ENCODE measurements around the gene ZNF593. TPM values are rescaled to one million over a fixed set of nuclear protein-coding genes. Genes with fewer than 3 reads are reported as not detected.
A peak's percentile ranks its signal among the peaks of the same experiment; 100 is the strongest.

The ZNF593 gene
- total and polyA plus RNA-seq, 2 of the 13 experiments (the other 11 are each of a cell fraction or from before 2014, with no cell fraction given), result 37.3 to 55.8 TPM

DNA sequence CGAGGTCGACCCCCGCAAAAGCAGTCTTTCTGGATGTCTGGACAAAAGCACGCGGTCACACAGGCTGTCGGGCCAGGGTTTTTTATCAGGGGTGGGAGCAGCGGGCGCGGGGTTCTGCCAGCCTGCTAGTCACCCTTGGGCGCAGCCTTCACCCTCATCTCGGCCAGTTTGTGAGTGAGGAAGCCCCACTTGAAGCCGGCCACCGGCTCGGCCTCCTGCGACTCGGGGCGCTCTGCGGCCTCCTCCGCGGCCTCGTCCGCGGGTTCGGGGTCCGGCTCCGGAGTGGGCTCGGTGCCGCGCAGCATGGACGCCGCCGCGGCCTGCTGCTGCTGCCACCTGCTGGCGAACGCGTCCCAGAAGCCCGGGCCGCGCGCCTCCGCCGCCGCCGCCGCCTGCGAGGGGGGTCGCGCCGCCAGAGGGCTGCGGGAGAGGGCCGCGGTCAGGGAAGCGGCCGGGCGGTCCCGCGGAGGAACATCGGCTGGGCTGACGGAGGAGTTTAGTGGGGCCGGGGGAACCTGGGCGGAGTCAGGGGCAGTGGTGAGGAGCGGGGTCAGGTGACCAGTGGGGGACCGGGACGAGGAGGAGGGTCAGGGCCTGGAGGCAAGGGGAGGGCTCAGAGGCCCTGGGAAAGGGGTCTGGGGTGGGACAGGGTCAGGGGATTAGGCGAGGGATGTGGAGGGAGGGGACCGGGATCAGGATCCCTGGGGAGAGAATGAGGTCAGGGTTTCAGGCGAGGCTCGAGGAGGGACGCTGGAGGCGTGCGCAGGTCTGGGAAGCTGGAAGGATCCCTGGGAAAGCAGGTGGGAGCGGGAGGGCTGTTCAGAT lies 5.5 kb upstream of the ZNF593 start (continued):
- TF ChIP-seq NRL (CRISPR knock-in tag; IDR thresholded peaks at IDR 0.05; ENCODE audit: borderline replicate concordance) (0 out of 2 replicates have a peak, but pooled peaks have one; percentile 46), MED13 (CRISPR knock-in tag; IDR thresholded peaks at IDR 0.05) (no peak), PHF8 (CRISPR knock-in tag; IDR thresholded peaks at IDR 0.05) (peak; percentile 25; the same call in 1 of the 2 replicates), ETV5 (CRISPR knock-in tag; IDR thresholded peaks at IDR 0.05; ENCODE audit: borderline replicate concordance) (no peak), ZBTB43 (CRISPR knock-in tag; conservative IDR thresholded peaks at IDR 0.05) (no peak), PITX1 (CRISPR knock-in tag; IDR thresholded peaks at IDR 0.05) (0 out of 2 replicates have a peak, but pooled peaks have one; percentile 28), SALL2 (CRISPR knock-in tag; IDR thresholded peaks at IDR 0.05) (0 out of 2 replicates have a peak, but pooled peaks have one; percentile 23), JUND (CRISPR knock-in tag; IDR thresholded peaks at IDR 0.05) (no peak), ZNF780A (CRISPR knock-in tag; IDR thresholded peaks at IDR 0.05) (no peak), DPF2 (CRISPR knock-in tag; IDR thresholded peaks at IDR 0.05; ENCODE audit: borderline replicate concordance, low read depth) (no peak), ZNF784 (CRISPR knock-in tag; IDR thresholded peaks at IDR 0.05; ENCODE audit: borderline replicate concordance) (0 out of 2 replicates have a peak, but pooled peaks have one; percentile 20), KMT2B (CRISPR knock-in tag; IDR thresholded peaks at IDR 0.05) (no peak), ZNF770 (CRISPR knock-in tag; IDR thresholded peaks at IDR 0.05) (peak; percentile 69; the same call in 1 of the 2 replicates), ZMYM2 (CRISPR knock-in tag; IDR thresholded peaks at IDR 0.05) (no peak), ZNF550 (CRISPR knock-in tag; IDR thresholded peaks at IDR 0.05; ENCODE audit: borderline replicate concordance) (no peak), ESRRA (CRISPR knock-in tag; IDR thresholded peaks at IDR 0.05; ENCODE audit: low read depth) (no peak)
- TF ChIP-seq, protein P1, sequence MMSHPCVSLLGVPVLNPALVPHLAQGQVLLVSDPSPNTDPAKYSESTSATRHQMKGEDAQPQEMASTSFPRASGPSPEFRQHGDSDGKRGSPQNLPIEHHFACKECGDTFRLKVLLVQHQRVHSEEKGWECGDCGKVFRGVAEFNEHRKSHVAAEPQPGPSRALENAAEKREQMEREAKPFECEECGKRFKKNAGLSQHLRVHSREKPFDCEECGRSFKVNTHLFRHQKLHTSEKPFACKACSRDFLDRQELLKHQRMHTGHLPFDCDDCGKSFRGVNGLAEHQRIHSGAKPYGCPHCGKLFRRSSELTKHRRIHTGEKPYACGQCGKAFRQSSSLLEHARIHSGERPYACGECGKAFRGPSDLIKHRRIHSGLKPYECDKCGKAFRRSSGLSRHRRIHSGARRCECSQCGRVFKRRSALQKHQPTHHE (CRISPR knock-in tag; IDR thresholded peaks at IDR 0.05; ENCODE audit: borderline replicate concordance), result 0 out of 2 replicates have a peak, but pooled peaks have one; percentile 30
- TF ChIP-seq, protein P2, sequence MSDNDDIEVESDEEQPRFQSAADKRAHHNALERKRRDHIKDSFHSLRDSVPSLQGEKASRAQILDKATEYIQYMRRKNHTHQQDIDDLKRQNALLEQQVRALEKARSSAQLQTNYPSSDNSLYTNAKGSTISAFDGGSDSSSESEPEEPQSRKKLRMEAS (IDR thresholded peaks at IDR 0.05), result peak; percentile 58; the same call in 1 of the 2 replicates
- TF ChIP-seq, protein P3, sequence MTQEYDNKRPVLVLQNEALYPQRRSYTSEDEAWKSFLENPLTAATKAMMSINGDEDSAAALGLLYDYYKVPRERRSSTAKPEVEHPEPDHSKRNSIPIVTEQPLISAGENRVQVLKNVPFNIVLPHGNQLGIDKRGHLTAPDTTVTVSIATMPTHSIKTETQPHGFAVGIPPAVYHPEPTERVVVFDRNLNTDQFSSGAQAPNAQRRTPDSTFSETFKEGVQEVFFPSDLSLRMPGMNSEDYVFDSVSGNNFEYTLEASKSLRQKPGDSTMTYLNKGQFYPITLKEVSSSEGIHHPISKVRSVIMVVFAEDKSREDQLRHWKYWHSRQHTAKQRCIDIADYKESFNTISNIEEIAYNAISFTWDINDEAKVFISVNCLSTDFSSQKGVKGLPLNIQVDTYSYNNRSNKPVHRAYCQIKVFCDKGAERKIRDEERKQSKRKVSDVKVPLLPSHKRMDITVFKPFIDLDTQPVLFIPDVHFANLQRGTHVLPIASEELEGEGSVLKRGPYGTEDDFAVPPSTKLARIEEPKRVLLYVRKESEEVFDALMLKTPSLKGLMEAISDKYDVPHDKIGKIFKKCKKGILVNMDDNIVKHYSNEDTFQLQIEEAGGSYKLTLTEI (CRISPR knock-in tag; conservative IDR thresholded peaks at IDR 0.05), result no peak
- TF ChIP-seq, protein P4, sequence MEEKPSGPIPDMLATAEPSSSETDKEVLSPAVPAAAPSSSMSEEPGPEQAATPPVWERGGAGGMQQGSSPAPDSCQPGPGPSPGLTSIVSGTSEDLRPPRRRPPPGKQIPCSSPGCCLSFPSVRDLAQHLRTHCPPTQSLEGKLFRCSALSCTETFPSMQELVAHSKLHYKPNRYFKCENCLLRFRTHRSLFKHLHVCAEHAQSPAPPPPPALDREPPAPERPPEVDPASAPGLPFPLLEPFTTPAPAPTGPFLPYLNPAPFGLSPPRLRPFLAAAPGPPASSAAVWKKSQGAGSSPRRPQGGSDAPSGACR (CRISPR knock-in tag; IDR thresholded peaks at IDR 0.05), result no peak
